CD14-positive monocyte (primary cell): ENCODE measurements around the gene P3H4. TPM values are rescaled to one million over a fixed set of nuclear protein-coding genes. Genes with fewer than 3 reads are reported as not detected.

Experiments used
- DNase-seq, 3 donors: peaks; one replicate each; pipeline ENCODE4 v3.0.0-alpha.2; 2011 to 2022
- H2AFZ ChIP-seq: 2 replicates; pipeline ENCODE4 v1.6.0; 2012; ENCODE audit warnings: mild to moderate bottlenecking, low read depth, low read length, inconsistent platforms; ENCODE audit not compliant: insufficient read depth, poor library complexity, severe bottlenecking
- H3K27ac ChIP-seq, 2 donors: 1 replicate in 1 of 2; 2 replicates in 1 of 2; pipeline ENCODE4 v1.5.1; 2012 to 2013; ENCODE audit warnings: low read length in 2 of 2, control low read depth in 1 of 2, inconsistent platforms in 1 of 2, low read depth in 1 of 2, mild to moderate bottlenecking in 1 of 2
- H3K27me3 ChIP-seq, 2 donors: one replicate each; pipeline versions ENCODE4 v1.6.0 to v1.6.1; 2011 to 2013; ENCODE audit warnings: low read length in 2 of 2; ENCODE audit not compliant: control insufficient read depth in 2 of 2, insufficient read depth in 2 of 2
- H3K36me3 ChIP-seq, 2 donors: replicated peaks in 1 of 2; 1 replicate in 1 of 2; 2 replicates in 1 of 2; pipeline versions ENCODE4 v1.5.1 to v1.6.1; 2012 to 2013; ENCODE audit warnings: low read length in 2 of 2, control low read depth in 1 of 2, inconsistent platforms in 1 of 2, mild to moderate bottlenecking in 1 of 2; ENCODE audit not compliant: insufficient read depth in 2 of 2, control insufficient read depth in 1 of 2
- H3K4me1 ChIP-seq, 2 donors: 1 replicate in 1 of 2; 2 replicates in 1 of 2; pipeline versions ENCODE4 v1.5.1 to v1.6.1; 2012 to 2013; ENCODE audit warnings: low read length in 2 of 2, control low read depth in 1 of 2, inconsistent platforms in 1 of 2, mild to moderate bottlenecking in 1 of 2, moderate library complexity in 1 of 2; ENCODE audit not compliant: insufficient read depth in 2 of 2, control insufficient read depth in 1 of 2
- H3K4me2 ChIP-seq: replicated peaks from 2 replicates; pipeline ENCODE3; 2012; ENCODE audit warnings: low read length, moderate library complexity, mild to moderate bottlenecking; ENCODE audit not compliant: poor library complexity, severe bottlenecking; ENCODE audit errors: extremely low read depth
- H3K4me3 ChIP-seq, 3 experiments: fragments of 200-600 bp in 1 of 3; sonication (generic) in 1 of 3; replicated peaks in 1 of 3; 1 replicate in 2 of 3; 2 replicates in 1 of 3; pipeline ENCODE4 v1.5.1; 2011 to 2013; ENCODE audit warnings: low read length in 3 of 3, mild to moderate bottlenecking in 3 of 3, control low read depth in 2 of 3, low read depth in 2 of 3, inconsistent platforms in 1 of 3, moderate library complexity in 1 of 3
- H3K79me2 ChIP-seq: 2 replicates; pipeline ENCODE4 v1.6.0; 2012; ENCODE audit warnings: mild to moderate bottlenecking, control low read depth, inconsistent platforms, low read length, moderate library complexity; ENCODE audit not compliant: insufficient read depth
- H3K9ac ChIP-seq: 2 replicates; pipeline ENCODE4 v1.6.0; 2017; ENCODE audit warnings: low read length, mild to moderate bottlenecking; ENCODE audit not compliant: insufficient read depth, poor library complexity, severe bottlenecking
- H3K9me3 ChIP-seq, 2 donors: replicated peaks in 1 of 2; 1 replicate in 1 of 2; 2 replicates in 1 of 2; pipeline versions ENCODE4 v1.5.1 to v1.6.1; 2012 to 2013; ENCODE audit warnings: low read length in 2 of 2, control low read depth in 1 of 2; ENCODE audit not compliant: control insufficient read depth in 1 of 2, insufficient read depth in 1 of 2
- H4K20me1 ChIP-seq: 2 replicates; pipeline ENCODE4 v1.6.0; 2012; ENCODE audit warnings: mild to moderate bottlenecking, low read length, control low read depth, moderate library complexity; ENCODE audit not compliant: insufficient read depth
- H3K27ac Mint-ChIP-seq, 7 donors: one replicate each; pipeline ENCODE4 v1.8.0; 2020; ENCODE audit warnings: mild to moderate bottlenecking in 7 of 7, mixed read lengths in 7 of 7, moderate library complexity in 6 of 7, inconsistent platforms in 2 of 7
- H3K27me3 Mint-ChIP-seq, 3 donors: one replicate each; pipeline ENCODE4 v1.8.0; 2021 to 2022; ENCODE audit warnings: low read depth in 3 of 3, mild to moderate bottlenecking in 3 of 3, mixed read lengths in 3 of 3, moderate library complexity in 3 of 3, inconsistent platforms in 1 of 3
- H3K36me3 Mint-ChIP-seq, 2 donors: one replicate each; pipeline ENCODE4 v1.8.0; 2020; ENCODE audit warnings: mixed read lengths in 2 of 2, inconsistent platforms in 1 of 2, mild to moderate bottlenecking in 1 of 2
- H3K4me1 Mint-ChIP-seq: one replicate; pipeline ENCODE4 v1.8.0; 2020; ENCODE audit warnings: mild to moderate bottlenecking, mixed read lengths
- H3K4me3 Mint-ChIP-seq, 2 donors: one replicate each; pipeline ENCODE4 v1.8.0; 2020; ENCODE audit warnings: mild to moderate bottlenecking in 2 of 2, mixed read lengths in 2 of 2, moderate library complexity in 1 of 2
- H3K9me3 Mint-ChIP-seq, 7 donors: one replicate each; pipeline ENCODE4 v1.8.0; 2020 to 2022; ENCODE audit warnings: mixed read lengths in 7 of 7, mild to moderate bottlenecking in 6 of 7, moderate library complexity in 6 of 7, inconsistent platforms in 2 of 7
- CTCF ChIP-seq: fragments of 200-600 bp; IDR thresholded peaks from one replicate; pipeline ENCODE4 v1.8.0; 2022; ENCODE audit warnings: antibody characterized with exemption, mild to moderate bottlenecking
- WGBS: methylation state at CpG from one replicate; pipeline ENCODE4 v1.1.5; 2013; ENCODE audit warnings: missing lambda C conversion rate; ENCODE audit not compliant: insufficient coverage; 5-methylcytosine and 5-hydroxymethylcytosine counted together
- intact Hi-C, 2 donors: fragments of 100-400 bp; cut with micrococcal nuclease; formaldehyde crosslinking; loops; one replicate each; pipeline versions ENCODE4 v1.15.0 to v1.15.1; 2023
- polyA plus RNA-seq, 3 donors: library from polyadenylated mRNA; depleted of rRNA in 1 of 3; unstranded in 2 of 3; stranded (reverse) in 1 of 3; fragments of 300-500 nt in 2 of 3; fragments of >200 nt in 1 of 3; fragmentation: Illumina TruSeq in 2 of 3; gene quantifications; 1 replicate in 2 of 3; 2 replicates in 1 of 3; pipeline ENCODE4 v1.2.3, GENCODE V29; 2012 to 2021

The P3H4 gene
- polyA plus RNA-seq, 3 donors = 0.13 to 0.46 (median 0.16) TPM

GRCh38 chr17:41837761-41838538 is 26.2 kb upstream of the P3H4 start, which contains the start of gene KLHL10:
Gene KLHL10, plus strand, starts transcription at chr17:41837825. Its CDS starts 108 bp downstream, at chr17:41837933.
- Histone ChIP-seq H3K36me3 (no peaks in the 10 kb centered on the region), H3K27me3 (peaks cover 2 to 8% of the 10 kb centered on the region in 2 donors), H3K4me1 (peaks cover 11 to 16% of the 10 kb centered on the region in 2 donors), H3K4me3 (no peak within 1 kb of the TSS), H3K79me2 (no peaks in the 10 kb centered on the region), H3K9ac (no peak within 1 kb of the TSS), H3K4me2 (peak within 1 kb of the TSS; percentile 99), H3K27ac (no peak within 1 kb of the TSS), H2AFZ (peak within 1 kb of the TSS; percentile 98), H4K20me1 (no peaks in the 10 kb centered on the region), H3K9me3 (no peaks in the 10 kb centered on the region)
- TF ChIP-seq CTCF = no peak
- H3K36me3 Mint-ChIP-seq = no peaks in the 10 kb centered on the region
- H3K9me3 Mint-ChIP-seq = peaks cover 0 to 3% (median 0%) of the 10 kb centered on the region in 7 donors
- WGBS = 97% methylated on average over 10 of the region's 15 CpGs
- no peak for DNase-seq
- intact Hi-C loops = no loop called here
- no peak within 1 kb of the TSS for H3K27ac Mint-ChIP-seq
- H3K4me1 Mint-ChIP-seq = peaks cover 12% of the 10 kb centered on the region
- H3K27me3 Mint-ChIP-seq = peaks cover 22 to 34% (median 25%) of the 10 kb centered on the region in 3 donors
- peak within 1 kb of the TSS; percentile 79 to 80 for H3K4me3 Mint-ChIP-seq

GRCh38 chr17:41836550-41837196 is 24.9 kb upstream of the P3H4 start:
- Mint-ChIP-seq H3K4me3 (peak overlapping the region; percentile 79 to 80), H3K9me3 (peaks cover 0 to 3% (median 0%) of the 10 kb centered on the region in 7 donors), H3K27me3 (peaks cover 22 to 34% (median 25%) of the 10 kb centered on the region in 3 donors), H3K4me1 (peaks cover 12% of the 10 kb centered on the region), H3K36me3 (no peaks in the 10 kb centered on the region), H3K27ac (no peak overlapping the region)
- Histone ChIP-seq H3K9ac (no peak overlapping the region), H3K27ac (no peak overlapping the region), H3K79me2 (no peaks in the 10 kb centered on the region), H3K4me1 (peaks cover 11 to 16% of the 10 kb centered on the region in 2 donors), H3K9me3 (no peaks in the 10 kb centered on the region), H3K4me3 (peak overlapping the region in 1 of 3 experiments; percentile 86), H3K36me3 (no peaks in the 10 kb centered on the region), H3K27me3 (peaks cover 2 to 8% of the 10 kb centered on the region in 2 donors), H2AFZ (peak overlapping the region; percentile 98), H3K4me2 (peak overlapping the region; percentile 99), H4K20me1 (no peaks in the 10 kb centered on the region)
- 46% methylated on average over 14 of the region's 21 CpGs for WGBS
- DNase-seq = no peak
- no peak for TF ChIP-seq CTCF
- intact Hi-C loops = no loop called here
